ENCODE results near the gene EXOC6.

Gene EXOC6

DNA sequence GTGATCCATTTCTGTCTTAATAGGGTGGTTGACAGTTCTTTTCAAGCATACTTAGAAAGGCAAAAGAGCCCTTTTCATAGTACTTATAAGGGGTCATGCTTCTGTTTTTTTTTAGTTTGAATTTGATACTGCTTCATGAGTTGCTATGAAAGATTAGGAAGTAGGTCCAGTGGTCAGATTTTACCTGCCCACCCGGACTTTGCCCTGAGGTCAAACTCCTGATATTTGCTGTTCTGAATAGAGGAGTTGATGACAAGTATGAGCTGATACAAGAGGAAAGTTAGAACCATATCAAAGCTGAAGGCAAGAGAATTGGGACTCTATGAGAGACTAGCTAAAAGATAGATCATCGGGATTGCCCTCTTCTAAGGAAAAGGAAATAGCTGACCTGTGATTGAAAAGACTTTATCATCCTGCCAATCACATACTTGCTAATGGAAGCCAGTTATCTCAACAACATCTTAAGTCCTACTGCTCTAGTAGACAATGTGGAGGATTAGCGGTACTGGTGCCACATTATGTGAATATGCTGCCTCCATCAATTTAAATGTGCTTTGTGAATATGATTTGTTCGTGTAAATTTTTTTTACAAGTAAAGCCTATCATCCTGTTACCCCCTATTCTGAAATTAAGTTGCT lies 174.8 kb downstream of the EXOC6 start:
- DNase-seq (ENCODE audit: low read depth, low spot score) = no peak

DNA sequence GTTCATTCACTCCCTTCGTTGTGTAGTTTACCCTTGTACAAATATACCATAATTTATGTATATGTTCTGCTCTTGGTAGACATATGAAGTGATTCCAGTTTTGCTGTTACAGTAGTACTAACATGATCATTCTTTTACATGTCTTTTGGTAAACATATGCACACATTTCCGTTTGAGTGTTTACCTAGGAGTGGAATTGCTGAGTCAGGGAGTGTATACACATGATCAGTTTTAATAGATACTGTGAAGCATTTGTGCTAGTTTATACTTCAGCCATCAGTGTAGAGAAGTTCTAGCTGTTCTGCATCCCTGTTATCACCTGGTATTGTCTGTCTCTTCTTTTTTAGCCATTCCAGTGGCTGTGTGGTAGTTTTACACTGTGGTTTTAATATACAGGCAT lies 177.8 kb downstream of the EXOC6 start:
- DNase-seq (ENCODE audit: low read depth, low spot score) = no peak

DNA sequence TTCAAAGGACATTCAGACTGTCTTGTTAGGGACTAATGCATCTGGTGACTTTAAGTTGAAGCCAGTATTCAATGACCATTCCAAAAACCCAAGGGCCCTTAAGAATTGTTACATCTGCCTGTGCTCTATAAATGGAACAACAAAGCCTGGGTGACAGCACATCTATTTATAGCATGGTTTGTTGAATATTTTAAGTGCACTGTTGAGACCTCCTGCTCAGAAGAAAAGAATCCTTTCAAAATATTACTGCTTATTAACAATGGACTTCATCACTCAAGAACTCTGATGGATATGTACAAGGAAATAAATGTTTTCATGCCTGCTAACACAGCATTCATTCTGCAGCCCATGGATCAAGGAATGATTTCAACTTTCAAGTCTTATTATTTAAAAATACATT lies 179.2 kb downstream of the EXOC6 start:
- DNase-seq (ENCODE audit: low read depth, low spot score) = no peak

DNA sequence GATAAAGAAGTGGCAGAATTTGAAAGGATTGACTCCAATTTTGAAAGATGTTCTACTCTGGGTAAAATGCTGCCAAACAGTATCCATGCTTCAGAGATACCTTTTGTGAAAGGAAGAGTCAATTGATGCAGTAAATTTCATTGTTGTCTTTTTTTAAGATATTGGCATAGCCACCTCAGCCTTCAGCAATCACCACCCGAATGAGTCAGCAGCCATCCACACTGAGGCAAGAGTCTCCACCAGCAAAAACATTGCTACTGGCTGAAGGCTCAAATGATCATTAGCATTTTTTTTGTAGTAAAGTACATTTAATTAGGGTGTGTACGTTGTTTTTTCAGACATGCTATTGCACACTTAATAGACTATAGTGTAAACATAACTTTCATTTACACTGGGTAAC lies 180.6 kb downstream of the EXOC6 start:
- no peak for DNase-seq (ENCODE audit: low read depth, low spot score)

DNA sequence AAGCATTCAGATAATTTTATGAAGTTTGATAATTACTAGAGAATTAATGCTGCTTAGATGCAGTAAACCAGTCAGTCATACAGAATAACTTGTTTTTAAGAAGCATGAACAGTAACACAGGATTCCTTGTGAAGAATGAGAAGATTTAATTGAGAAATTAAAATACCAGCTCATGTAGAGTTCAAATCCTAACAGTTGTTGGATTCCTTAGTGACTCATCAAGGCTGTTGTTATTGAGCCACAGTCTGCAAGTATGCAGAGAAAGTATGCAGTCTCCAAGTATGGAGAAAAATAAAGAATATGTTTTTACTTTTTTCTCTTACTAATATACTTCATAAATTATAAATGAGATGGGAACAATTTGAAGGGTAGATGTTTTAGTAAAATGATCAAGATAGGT lies 182.1 kb downstream of the EXOC6 start:
- DNase-seq (ENCODE audit: low read depth, low spot score) = no peak

DNA sequence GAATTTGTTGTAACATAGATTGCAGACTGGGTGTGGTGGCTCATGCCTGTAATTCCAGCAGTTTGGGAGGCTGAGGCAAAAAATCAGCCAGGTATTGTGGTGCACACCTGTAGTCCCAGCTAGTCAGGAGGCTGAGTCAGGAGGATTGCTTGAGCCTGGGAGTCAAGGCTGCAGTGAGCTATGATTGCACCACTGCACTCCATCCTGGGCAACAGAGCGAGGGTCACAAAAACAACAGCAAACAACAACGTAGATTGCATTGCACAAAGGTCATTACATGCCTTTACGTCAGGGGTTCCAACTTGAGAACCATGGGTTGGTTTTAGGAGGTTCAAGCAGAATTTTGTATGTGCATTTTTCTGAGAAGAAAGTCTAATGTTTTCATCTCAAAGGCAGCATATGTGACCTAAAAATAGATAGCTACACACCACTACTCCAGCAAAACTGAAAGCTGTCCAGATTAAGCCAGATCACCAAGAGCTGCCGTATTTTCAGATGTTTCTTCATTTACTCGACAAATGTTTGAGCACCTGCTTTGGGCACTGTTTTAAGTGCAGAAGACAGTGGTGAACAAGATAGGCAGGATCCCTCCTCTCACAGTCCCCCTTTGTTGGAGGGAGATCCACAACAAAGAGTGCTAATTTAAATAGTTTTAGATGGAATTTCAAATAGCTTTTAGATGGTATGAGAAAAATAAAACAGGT lies 183.9 kb downstream of the EXOC6 start:
- no peak for DNase-seq (ENCODE audit: low read depth, low spot score)

DNA sequence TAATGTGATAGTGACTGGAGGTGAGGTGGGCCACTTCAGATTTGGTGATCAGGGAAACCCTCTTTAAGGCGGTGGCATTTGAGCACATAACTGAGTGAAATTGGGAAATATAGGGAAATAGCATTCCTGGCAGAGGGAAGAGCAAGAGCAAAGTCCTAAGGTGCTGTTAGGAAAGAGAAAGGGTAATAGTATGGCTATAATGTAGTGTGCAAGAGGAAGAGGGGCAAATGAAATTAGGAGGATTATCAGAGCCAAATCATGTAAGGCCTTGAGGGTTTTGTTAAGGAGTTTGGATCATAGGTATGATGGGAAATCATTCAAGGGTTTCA lies 184.5 kb downstream of the EXOC6 start:
- DNase-seq (ENCODE audit: low read depth, low spot score) = no peak

DNA sequence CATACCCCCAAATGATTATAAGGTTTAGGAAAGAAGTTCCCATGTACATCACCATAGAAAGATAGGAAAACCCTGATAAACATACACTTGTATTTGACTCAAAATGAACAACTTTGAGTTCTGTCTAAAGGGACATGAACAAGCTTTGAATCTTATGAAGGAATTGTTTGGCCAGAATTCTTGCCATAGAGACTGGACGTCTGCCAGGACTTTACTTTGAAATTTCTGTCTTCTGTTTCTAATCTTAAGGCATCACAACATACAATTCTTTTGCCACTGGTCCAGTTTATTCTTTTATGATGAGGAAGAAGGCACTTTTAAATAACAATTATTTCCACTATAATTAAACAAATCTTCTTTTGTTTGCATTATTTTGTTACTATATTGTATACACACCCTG lies 186.1 kb downstream of the EXOC6 start:
- DNase-seq (ENCODE audit: low read depth, low spot score) = no peak

DNA sequence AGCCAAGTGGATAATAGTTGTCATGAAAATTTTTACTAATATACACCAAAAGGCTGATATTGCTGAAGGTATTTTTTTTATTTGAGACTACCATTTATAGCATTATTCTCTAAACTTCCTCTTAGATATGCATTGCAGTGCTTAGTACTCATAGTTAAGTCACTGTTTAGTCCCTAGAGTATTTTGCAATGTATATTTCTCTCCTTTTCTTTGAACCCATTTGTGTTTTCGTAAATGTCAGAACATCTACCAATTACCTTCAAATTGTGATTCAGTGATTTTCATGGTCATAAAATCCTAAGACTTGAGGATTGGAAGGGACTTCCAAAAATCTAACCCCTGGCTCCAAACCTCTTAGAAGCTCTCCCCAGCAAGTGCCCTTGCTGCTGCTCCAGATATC lies 190.8 kb downstream of the EXOC6 start:
- DNase-seq (ENCODE audit: low read depth, low spot score) = no peak

DNA sequence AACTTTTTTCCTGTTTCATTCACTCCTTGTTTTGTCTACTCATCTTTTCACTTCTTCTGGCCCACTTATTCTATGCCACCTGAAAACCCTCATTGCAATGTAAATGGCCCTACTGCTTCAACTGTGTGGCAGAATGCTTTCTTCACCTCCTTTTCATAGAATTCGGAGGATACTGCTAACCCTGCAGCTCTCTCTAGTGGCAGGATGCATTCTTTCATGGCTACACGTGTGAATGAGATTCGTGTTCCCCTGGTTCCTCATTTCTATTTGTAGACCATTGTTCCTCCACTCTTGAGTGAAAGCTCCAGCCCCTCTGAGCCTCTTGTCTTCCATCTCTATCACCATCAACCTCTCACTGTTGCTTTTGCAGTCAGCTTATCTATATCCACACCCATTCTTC lies 191.4 kb downstream of the EXOC6 start:
- no peak for DNase-seq (ENCODE audit: low read depth, low spot score)

DNA sequence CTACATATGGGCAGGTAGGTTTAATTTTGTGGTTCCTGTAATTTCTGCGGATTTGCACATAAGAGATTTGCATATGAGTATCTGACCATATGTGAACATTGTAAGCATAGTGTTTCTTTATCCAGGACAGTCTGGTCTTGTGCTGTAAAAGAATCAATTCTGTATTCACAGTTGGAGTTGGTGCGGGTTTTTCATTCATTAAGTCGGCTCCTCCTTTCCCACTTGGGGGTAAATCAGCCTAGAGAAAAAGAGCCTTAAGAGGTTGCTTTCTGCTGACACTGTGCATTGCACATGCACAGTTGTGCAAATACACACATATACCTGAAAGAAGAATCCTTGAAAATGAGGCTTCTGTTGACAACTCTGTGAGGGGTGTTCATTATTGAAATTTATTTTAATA lies 206.2 kb downstream of the EXOC6 start:
- DNase-seq (ENCODE audit: low read depth, low spot score) = no peak

DNA sequence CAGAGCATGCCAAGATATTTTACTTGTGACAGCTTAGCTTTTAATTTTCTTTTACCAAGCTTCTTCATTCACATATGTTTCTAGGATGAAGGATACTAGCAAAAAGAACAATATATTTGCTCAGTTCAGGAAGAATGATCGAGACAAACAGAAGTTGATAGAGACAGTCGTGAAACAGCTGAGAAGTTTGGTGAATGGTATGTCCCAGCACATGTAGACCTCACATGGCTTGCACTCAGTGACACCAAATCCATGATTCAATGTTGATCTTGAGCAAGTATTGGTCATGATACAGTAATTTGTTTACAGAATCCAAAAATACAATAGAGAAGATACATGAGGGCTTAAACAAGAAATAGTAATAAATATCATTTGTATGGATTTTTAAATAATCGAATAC lies 209.8 kb downstream of the EXOC6 start:
- DNase-seq (ENCODE audit: low read depth, low spot score) = no peak

DNA sequence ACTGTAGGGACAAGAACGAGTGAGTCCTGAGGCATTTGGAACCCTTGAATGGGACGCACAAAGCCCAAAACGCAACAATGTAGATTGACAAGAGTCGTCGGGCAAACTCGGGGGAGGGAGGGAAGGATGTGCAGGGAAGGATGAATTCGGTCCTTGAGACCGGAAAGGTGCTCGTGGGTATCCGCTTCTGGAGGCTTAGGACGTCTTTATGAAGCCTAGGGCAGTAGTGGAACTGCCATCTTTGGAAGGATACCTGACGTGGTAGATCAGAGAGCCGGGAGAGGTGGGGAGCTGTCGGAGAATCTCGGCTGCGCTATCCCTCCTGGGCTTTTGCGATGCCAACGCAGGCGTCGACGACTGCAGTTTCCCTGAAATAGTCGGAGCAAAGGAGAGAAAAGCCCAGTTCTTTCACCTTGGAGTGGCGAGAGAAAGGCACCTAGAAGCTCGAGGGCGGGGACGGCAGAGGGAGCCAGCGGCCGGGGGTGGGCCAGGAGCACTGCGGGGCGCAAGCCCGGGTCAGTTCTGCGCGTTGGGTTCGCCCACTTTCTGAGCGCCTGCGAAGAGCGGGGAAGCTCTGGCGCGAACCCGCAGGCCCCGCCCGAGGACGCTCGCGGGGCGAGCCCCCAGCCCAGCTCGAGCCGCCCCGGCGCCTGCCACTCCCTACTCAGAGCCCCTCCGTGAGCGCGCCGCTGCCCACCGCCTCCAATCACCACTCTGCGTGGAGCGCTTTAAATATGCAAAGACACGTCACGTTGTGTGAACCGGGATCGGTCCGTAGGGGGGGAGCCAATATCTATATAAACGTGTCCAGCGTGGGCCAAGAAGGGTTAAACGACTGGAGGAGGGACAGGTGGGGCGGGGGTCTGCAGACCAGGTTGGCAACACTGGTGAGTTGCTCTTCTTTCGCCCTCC lies 211.9 kb downstream of the EXOC6 start, which contains the start of gene CYP26C1:
TSS of gene CYP26C1 (plus strand) at position 824 of the 912 bp plus-strand sequence. CDS start 466 bp downstream, outside the sequence.
- no peak for DNase-seq (ENCODE audit: low read depth, low spot score)

DNA sequence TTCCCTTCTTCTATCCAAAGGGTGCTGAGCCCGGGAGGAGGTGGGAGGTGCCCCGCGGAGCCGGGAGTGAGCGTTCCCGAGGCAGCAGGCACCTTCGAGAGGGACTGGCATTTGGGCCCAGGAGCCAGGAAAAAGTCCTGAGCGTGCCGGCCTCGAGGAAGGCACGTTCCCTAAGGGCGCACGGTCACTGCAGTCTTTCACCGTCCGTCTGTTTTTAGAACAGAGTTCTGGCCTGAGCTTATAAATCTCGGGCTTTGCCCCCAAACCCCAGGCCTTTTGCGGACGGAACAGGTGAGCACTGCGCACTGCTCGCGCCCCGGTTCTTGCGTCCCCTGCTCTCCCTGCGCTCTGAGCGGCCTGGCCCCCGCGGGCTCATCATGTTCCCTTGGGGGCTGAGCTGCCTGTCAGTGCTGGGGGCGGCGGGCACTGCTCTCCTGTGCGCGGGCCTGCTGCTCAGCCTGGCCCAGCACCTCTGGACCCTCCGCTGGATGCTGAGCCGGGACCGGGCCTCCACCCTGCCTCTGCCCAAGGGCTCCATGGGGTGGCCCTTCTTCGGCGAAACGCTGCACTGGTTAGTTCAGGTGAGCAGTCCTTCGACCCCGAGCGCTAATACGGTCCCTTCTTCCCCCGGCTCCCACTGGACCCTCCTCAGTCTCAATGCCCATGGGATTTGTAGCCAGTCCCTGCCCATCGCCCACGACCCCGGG lies 212.7 kb downstream of the EXOC6 start:
- no peak for DNase-seq (ENCODE audit: low read depth, low spot score)

DNA sequence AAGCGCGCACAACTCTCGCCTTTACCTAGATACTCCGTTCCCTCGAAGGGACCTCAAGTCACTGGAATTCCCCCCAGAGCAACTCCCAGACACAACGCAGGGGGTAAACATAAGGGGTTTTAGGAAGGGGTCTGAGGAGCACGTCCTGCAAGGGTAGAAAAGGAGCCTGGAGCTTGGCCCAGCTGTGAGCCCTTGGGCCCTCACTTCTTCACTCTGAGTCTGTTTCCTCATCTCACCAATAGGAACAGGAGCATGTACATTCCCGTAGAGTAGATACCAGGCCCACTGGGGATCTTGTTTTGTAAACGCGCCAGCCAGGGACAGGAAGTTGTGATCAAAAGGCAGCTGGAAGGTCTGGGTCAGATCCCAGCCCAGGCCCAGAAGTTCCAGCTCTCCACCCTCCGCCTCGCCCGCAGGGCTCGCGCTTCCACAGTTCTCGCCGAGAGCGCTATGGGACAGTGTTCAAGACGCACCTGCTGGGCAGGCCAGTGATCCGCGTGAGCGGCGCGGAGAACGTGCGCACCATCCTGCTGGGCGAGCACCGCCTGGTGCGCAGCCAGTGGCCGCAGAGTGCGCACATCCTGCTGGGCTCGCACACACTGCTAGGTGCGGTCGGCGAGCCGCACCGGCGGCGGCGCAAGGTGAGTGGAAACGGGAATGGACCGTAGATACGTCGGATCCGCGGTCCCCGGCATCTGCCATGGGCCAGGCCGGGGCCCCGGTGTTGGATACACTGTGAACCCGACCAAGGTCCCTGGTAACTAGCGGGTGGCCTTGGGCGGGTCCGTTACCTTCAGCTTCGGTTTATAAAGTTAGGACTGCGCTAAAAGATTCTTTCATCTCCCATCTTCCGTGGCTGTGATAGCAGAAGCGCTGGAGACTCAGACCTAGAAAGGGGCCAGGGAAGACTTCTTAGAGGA lies 213.5 kb downstream of the EXOC6 start:
- no peak for DNase-seq (ENCODE audit: low read depth, low spot score)

DNA sequence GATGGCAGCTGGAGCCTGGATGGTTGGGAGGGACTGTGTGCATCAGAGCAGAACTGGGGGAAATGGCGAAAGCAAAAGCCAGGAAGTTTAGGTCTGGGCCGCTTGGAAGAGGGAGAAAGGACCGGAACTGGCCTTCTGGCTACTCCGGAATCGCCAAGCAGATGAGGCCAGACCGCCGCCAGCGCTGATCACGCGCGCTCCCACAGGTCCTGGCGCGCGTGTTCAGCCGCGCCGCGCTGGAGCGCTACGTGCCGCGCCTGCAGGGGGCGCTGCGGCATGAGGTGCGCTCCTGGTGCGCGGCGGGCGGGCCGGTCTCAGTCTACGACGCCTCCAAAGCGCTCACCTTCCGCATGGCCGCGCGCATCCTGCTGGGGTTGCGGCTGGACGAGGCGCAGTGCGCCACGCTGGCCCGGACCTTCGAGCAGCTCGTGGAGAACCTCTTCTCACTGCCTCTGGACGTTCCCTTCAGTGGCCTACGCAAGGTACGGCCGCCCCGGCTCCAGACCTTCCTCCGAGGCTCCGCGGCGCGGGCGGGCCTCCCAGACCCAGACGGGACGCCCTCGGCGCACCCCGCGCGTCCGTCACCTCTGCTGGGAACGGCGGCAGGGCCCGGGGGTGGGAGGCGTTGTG lies 214.3 kb downstream of the EXOC6 start:
- no peak for DNase-seq (ENCODE audit: low read depth, low spot score)

DNA sequence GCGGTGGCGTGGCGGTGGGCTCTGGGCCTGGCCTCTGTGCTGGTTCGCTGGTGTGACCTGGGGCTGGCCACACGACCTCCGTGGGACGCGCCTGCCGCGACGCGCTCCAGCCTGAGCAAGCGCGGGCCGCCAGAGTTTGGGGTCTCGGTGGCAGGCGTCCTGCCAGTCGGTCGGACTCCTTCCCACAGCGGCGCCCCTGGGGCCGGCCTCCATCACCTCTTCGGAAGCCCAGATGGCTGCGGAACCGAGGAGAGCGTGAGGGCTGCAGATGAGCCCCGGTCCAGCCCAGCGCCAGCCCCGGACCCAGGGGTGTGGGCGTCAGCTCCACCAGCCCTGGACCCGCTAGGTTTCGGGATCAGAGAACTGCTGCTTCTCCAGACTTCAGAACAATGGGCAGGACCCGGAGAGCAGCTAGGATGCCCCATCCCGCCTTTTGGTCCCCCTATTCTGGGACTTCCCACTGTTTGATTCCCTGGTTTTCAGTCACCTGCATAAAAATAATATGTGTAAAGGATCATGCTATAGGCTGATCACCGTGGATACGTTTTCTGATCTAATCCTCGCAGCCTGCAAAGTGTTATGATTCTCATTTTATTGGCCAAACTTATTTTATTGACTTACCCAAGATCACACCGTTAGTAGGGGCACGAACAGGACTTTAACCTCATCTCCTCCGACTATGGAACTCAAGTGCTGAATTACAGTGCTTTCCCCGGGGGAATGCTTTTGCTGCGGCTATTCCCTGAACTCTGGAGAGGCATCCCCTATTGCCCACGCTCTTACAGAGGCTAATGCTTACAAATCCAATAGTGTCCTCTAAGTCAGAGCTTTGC lies 215.0 kb downstream of the EXOC6 start:
- DNase-seq (ENCODE audit: low read depth, low spot score) = no peak

DNA sequence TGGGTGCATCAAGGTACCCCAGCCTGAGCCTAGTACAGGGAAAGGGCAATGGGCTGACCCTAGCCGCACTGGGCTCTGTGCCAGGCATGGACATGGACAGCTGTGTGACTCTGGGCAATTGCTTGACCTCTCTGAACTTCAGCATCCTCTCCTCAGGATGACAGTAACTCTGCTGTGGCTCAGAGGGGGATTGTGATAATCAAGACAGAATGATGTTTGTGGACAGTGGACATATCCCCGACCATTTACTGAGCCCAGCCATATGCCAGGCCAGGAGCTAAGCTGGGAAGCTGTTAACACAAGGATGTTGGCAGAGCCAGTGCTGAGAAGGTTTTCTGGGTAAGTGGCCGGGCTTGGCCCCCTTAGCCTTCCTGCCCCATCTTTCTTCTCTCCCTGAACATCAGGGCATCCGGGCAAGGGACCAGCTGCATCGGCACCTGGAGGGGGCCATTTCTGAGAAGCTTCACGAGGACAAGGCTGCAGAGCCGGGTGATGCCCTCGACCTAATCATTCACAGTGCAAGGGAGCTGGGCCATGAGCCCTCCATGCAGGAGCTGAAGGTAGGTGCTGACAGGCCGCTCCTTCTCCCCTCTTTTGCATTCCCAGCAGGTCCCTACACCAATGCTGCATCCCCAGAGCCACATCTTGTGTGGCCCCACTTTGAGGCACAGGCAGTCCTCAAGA lies 215.8 kb downstream of the EXOC6 start:
- DNase-seq (ENCODE audit: low read depth, low spot score) = no peak

Data from activated CD4-positive, CD25-positive, alpha-beta regulatory T cell treated with anti-CD3 and anti-CD28 coated beads, Interleukin-2, amount 50 U/mL, for 16 hours (primary cell).